ENCODE results near the gene TAGLN3.

DNA sequence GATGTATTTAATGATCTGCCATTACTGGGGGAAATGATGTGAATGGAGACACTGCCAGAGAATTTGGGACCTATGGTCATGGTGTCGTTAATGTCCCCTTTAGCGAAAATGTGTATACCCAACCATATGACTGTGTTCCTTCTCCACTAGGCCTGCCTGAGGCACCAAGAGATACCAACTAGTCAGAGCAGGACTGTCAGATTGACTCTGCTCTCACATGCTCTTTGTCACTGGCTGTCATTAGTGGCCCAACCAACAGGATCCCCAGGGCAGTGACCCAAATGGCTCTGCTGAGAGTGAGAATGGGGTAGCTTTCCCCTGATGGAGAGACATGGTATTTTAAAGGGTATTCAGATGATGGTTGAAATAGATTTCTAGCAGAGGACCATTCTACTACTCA is 2.8 kb downstream of the TAGLN3 start:
- TF ChIP-seq CTCF (IDR thresholded peaks at IDR 0.05) = no peak
- no peak for TF ChIP-seq POLR2A (IDR thresholded peaks at IDR 0.05)

Measured in testis (tissue), 2 donors.